ENCODE results near the gene DST. TPM values are rescaled to one million over a fixed set of nuclear protein-coding genes. Genes with fewer than 3 reads are reported as not detected.

DST gene
- total RNA-seq, 1 donor from 2014 or later: 450 TPM

- Histone ChIP-seq H3K4me1 (peaks cover 6% of the 10 kb centered on the region), H3K4me3 (no peak overlapping the region), H3K27ac (no peak overlapping the region), H3K9me3 (no peaks in the 10 kb centered on the region), H3K36me3 (peaks cover 33% of the 10 kb centered on the region), H3K27me3 (no peaks in the 10 kb centered on the region)
- DNase-seq (no peak), ATAC-seq (no peak)
- TF ChIP-seq CTCF (IDR thresholded peaks at IDR 0.05): no peak
- intact Hi-C loops (cut with DNase I): no loop called here
Observed at GRCh38 chr6:56515081-56515905, 127.4 kb downstream of the DST start.

GRCh38 chr6:56514395-56514794 lies 128.3 kb downstream of the DST start:
- Histone ChIP-seq H3K27me3 (no peaks in the 10 kb centered on the region), H3K9me3 (no peaks in the 10 kb centered on the region), H3K27ac (peak overlapping the region; percentile 9), H3K4me1 (peaks cover 6% of the 10 kb centered on the region), H3K4me3 (no peak overlapping the region), H3K36me3 (peaks cover 39% of the 10 kb centered on the region)
- DNase-seq (no peak), ATAC-seq (peak; percentile 62)
- intact Hi-C loops (cut with DNase I): no loop called here
- TF ChIP-seq CTCF (IDR thresholded peaks at IDR 0.05): no peak

- peaks cover 46% of the 10 kb centered on the region for H3K36me3 ChIP-seq
- DNase-seq: no peak
- no peaks in the 10 kb centered on the region for H3K9me3 ChIP-seq
- H3K4me1 ChIP-seq: peaks cover 6% of the 10 kb centered on the region
- peak overlapping the region; percentile 9 for H3K27ac ChIP-seq
- ATAC-seq: no peak
- no peak for TF ChIP-seq CTCF (IDR thresholded peaks at IDR 0.05)
- no peaks in the 10 kb centered on the region for H3K27me3 ChIP-seq
- H3K4me3 ChIP-seq: no peak overlapping the region
- intact Hi-C loops (cut with DNase I): no loop called here
Observed at GRCh38 chr6:56513631-56514030, 129.1 kb downstream of the DST start.

GRCh38 chr6:56511591-56511990 lies 131.1 kb downstream of the DST start:
- no peaks in the 10 kb centered on the region for H3K9me3 ChIP-seq
- no peaks in the 10 kb centered on the region for H3K4me1 ChIP-seq
- DNase-seq (no peak), ATAC-seq (no peak)
- H3K36me3 ChIP-seq: peaks cover 46% of the 10 kb centered on the region
- intact Hi-C loops (cut with DNase I): no loop called here
- no peak overlapping the region for H3K4me3 ChIP-seq
- H3K27ac ChIP-seq: no peak overlapping the region
- no peak for TF ChIP-seq CTCF (IDR thresholded peaks at IDR 0.05)
- H3K27me3 ChIP-seq: no peaks in the 10 kb centered on the region

- no peaks in the 10 kb centered on the region for H3K4me1 ChIP-seq
- intact Hi-C loops (cut with DNase I): no loop called here
- TF ChIP-seq CTCF (IDR thresholded peaks at IDR 0.05): no peak
- H3K27ac ChIP-seq: no peak overlapping the region
- H3K27me3 ChIP-seq: no peaks in the 10 kb centered on the region
- ATAC-seq: peak; percentile 30
- peaks cover 42% of the 10 kb centered on the region for H3K36me3 ChIP-seq
- DNase-seq: no peak
- H3K4me3 ChIP-seq: no peak overlapping the region
- H3K9me3 ChIP-seq: no peaks in the 10 kb centered on the region
Observed at GRCh38 chr6:56510984-56511531, 131.6 kb downstream of the DST start.
